Gastroesophageal sphincter (tissue), 3 donors: ENCODE results near the gene NUP160.
"Not testable (repeated sequence)": the region's sequence is repeated elsewhere in the genome, so short reads cannot be mapped to it uniquely, and the experiment has no call there.

Experiments used
- EP300 ChIP-seq: sonication (generic); formaldehyde crosslinking; IDR thresholded peaks from one replicate; pipeline ENCODE4 v1.6.1; 2017; ENCODE audit warnings: antibody characterized with exemption, mild to moderate bottlenecking
- POLR2A ChIP-seq, 2 donors: fragments of 450-650 bp; IDR thresholded peaks; one replicate each; pipeline ENCODE4 v1.6.1; 2017; ENCODE audit warnings: antibody characterized with exemption in 2 of 2, mild to moderate bottlenecking in 2 of 2, moderate library complexity in 1 of 2
- TF ChIP-seq, protein P1 (sequence below), 4 experiments: fragments of 200-600 bp in 2 of 4; fragments of 450-650 bp in 2 of 4; sonication (generic) in 1 of 4; IDR thresholded peaks; one replicate each; pipeline ENCODE4 v1.5.1; 2017 to 2019; ENCODE audit warnings: antibody characterized with exemption in 4 of 4, mild to moderate bottlenecking in 2 of 4, moderate library complexity in 2 of 4

DNA sequence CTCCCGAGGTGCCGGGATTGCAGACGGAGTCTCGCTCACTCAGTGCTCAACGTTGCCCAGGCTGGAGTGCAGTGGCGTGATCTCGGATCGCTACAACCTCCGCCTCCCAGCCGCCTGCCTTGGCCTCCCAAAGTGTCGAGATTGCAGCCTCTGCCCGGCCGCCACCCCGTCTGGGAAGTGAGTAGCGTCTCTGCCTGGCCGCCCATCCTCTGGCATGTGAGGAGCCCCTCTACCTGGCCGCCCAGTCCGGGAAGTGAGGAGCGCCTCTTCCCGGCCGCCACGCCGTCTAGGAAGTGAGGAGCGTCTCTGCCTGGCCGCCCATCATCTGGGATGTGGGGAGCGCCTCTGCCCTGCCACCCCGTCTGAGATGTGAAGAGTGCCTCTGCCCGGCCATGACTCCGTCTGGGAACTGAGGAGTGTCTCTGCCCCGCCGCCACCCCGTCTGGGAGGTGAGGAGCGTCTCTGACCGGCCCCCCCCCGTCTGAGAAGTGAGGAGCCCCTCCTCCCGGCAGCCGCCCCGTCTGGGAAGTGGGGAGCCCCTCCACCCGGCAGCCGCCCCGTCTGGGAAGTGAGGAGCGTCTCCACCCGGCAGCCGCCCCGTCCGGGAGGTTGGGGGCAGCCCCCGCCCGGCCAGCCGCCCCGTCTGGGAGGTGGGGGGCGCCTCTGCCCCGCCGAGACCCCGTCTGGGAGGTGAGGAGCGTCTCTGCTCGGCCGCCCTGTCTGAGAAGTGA, 44.6 kb upstream of the NUP160 start:
- TF ChIP-seq, protein P1, sequence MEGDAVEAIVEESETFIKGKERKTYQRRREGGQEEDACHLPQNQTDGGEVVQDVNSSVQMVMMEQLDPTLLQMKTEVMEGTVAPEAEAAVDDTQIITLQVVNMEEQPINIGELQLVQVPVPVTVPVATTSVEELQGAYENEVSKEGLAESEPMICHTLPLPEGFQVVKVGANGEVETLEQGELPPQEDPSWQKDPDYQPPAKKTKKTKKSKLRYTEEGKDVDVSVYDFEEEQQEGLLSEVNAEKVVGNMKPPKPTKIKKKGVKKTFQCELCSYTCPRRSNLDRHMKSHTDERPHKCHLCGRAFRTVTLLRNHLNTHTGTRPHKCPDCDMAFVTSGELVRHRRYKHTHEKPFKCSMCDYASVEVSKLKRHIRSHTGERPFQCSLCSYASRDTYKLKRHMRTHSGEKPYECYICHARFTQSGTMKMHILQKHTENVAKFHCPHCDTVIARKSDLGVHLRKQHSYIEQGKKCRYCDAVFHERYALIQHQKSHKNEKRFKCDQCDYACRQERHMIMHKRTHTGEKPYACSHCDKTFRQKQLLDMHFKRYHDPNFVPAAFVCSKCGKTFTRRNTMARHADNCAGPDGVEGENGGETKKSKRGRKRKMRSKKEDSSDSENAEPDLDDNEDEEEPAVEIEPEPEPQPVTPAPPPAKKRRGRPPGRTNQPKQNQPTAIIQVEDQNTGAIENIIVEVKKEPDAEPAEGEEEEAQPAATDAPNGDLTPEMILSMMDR (IDR thresholded peaks at IDR 0.05) = not testable (repeated sequence)
- TF ChIP-seq POLR2A (IDR thresholded peaks at IDR 0.05); EP300: not testable (repeated sequence)
